Cardiac fibroblast (primary cell): ENCODE measurements around the gene LCN15.
"Not testable (repeated sequence)": the region's sequence is repeated elsewhere in the genome, so short reads cannot be mapped to it uniquely, and the experiment has no call there.

Source experiments
- DNase-seq, 2 donors: peaks; one replicate each; pipeline versions ENCODE4 v3.0.0 to v3.0.0-alpha.2; 2010; ENCODE audit warnings: low read depth in 2 of 2
- H3K4me3 ChIP-seq, 2 donors: replicated peaks in 1 of 2; 1 replicate in 1 of 2; 2 replicates in 1 of 2; pipeline ENCODE4 v1.5.1; 2011; ENCODE audit warnings: low read depth in 2 of 2, low read length in 2 of 2, mild to moderate bottlenecking in 2 of 2, moderate library complexity in 1 of 2
- CTCF ChIP-seq: IDR thresholded peaks from one replicate; pipeline ENCODE4 v1.5.1; 2011; ENCODE audit warnings: low read depth, mild to moderate bottlenecking, low read length, inconsistent platforms

LCN15 gene

GRCh38 chr9:136714096-136714892 is 50.0 kb downstream of the LCN15 start:
- no peak for TF ChIP-seq CTCF
- H3K4me3 ChIP-seq, result no peak overlapping the region
- DNase-seq, result peak; percentile 46 to 56

GRCh38 chr9:136713550-136713949 is 50.8 kb downstream of the LCN15 start:
- peak in 1 of 2 donors; percentile 43 for DNase-seq
- H3K4me3 ChIP-seq, result peak overlapping the region; percentile 52 to 54
- no peak for TF ChIP-seq CTCF

- no peak for TF ChIP-seq CTCF
- DNase-seq, result no peak
- H3K4me3 ChIP-seq, result peak overlapping the region; percentile 52 to 54
Measured at GRCh38 chr9:136712690-136713544, 51.4 kb downstream of the LCN15 start.

GRCh38 chr9:136711751-136712689 is 52.3 kb downstream of the LCN15 start, which contains the start of gene DIPK1B:
TSS of gene DIPK1B (plus strand) at chr9:136712572. CDS start at chr9:136712666, 94 bp downstream.
- H3K4me3 ChIP-seq, result peak within 1 kb of the TSS; percentile 52 to 54
- TF ChIP-seq CTCF, result no peak
- DNase-seq, result no peak

- not testable (repeated sequence) for H3K4me3 ChIP-seq
- peak in 1 of 2 donors; percentile 52 for DNase-seq
Measured at GRCh38 chr9:136711219-136711648, 53.1 kb downstream of the LCN15 start.

- TF ChIP-seq CTCF, result no peak
- DNase-seq, result no peak
Measured at GRCh38 chr9:136710543-136710942, 53.8 kb downstream of the LCN15 start.

More at GRCh38 chr9:136710543-136710942, 53.8 kb downstream of the LCN15 start:
- no peak overlapping the region for H3K4me3 ChIP-seq
